KOPT-K1 (cell line): ENCODE results near the gene FAM124A.

ENCODE experiments used
- H3K27ac ChIP-seq: fragments of 200-600 bp; sonication (generic); 2 replicates; pipeline ENCODE4 v1.5.1; 2016; ENCODE audit warnings: antibody characterized with exemption, mild to moderate bottlenecking, low read depth, low read length; ENCODE audit not compliant: poor library complexity, severe bottlenecking
- H3K36me3 ChIP-seq: fragments of 200-600 bp; sonication (generic); 2 replicates; pipeline ENCODE4 v1.5.1; 2017; ENCODE audit warnings: antibody characterized with exemption, mild to moderate bottlenecking, low read length, moderate library complexity; ENCODE audit not compliant: insufficient read depth
- H3K9me3 ChIP-seq: fragments of 200-600 bp; sonication (generic); 2 replicates; pipeline ENCODE4 v1.5.1; 2017; ENCODE audit warnings: antibody characterized with exemption, low read length, mild to moderate bottlenecking; ENCODE audit not compliant: insufficient read depth, poor library complexity, severe bottlenecking

The FAM124A gene

GRCh38 chr13:51333826-51334225 lies 111.6 kb downstream of the FAM124A start:
- Histone ChIP-seq H3K9me3 (no peaks in the 10 kb centered on the region), H3K27ac (no peak overlapping the region), H3K36me3 (no peaks in the 10 kb centered on the region)
